Endothelial cell of umbilical vein (primary cell): ENCODE results near the gene KIF1B. TPM values are rescaled to one million over a fixed set of nuclear protein-coding genes. Genes with fewer than 3 reads are reported as not detected.

ENCODE experiments used
- BruUV-seq: library from RNA; stranded (reverse); fragments of 400-500 nt; replicated peaks from 2 replicates; lab custom pipeline; 2021; lab: Mats Ljungman, UMichigan
- CTCF ChIA-PET: fragments of 300-600, 350-600 bp; sonication (Branson Sonifier 250); formaldehyde crosslinking; loops from one replicate; lab custom pipeline; 2021; ENCODE audit warnings: antibody characterized with exemption, inconsistent platforms; lab: Charles Lee
- POLR2A ChIA-PET: fragments of 300-600, 350-600 bp; sonication (Branson Sonifier 250); formaldehyde crosslinking; loops from one replicate; lab custom pipeline; 2021; ENCODE audit warnings: antibody characterized with exemption, inconsistent platforms; lab: Charles Lee
- DNase-seq: peaks from one replicate; pipeline ENCODE4 v3.0.0-alpha.2; 2011; ENCODE audit warnings: low read depth, low spot score
- FAIRE-seq: peaks from 2 replicates; lab custom pipeline; 2011; peaks lifted over from hg19 to GRCh38; lab: Jason Lieb, UNC
- H2AFZ ChIP-seq: 2 replicates; pipeline ENCODE4 v1.6.0; 2012; ENCODE audit warnings: low read depth, low read length, control low read depth, inconsistent platforms
- H3K27ac ChIP-seq: 2 replicates; pipeline ENCODE4 v1.5.1; 2011; ENCODE audit warnings: low read depth, mild to moderate bottlenecking, control low read depth, low read length, moderate library complexity; ENCODE audit not compliant: insufficient read depth
- H3K27me3 ChIP-seq, 2 experiments: 2 replicates each; pipeline versions ENCODE4 v1.6.0 to v1.6.1; 2011; ENCODE audit warnings: low read length in 2 of 2, mixed read lengths in 1 of 2; ENCODE audit not compliant: control insufficient read depth in 2 of 2, insufficient read depth in 2 of 2
- H3K36me3 ChIP-seq, 2 experiments: 2 replicates in 1 of 2; 3 replicates in 1 of 2; pipeline ENCODE4 v1.5.1; 2011; ENCODE audit warnings: low read length in 2 of 2, mild to moderate bottlenecking in 1 of 2, moderate library complexity in 1 of 2; ENCODE audit not compliant: control insufficient read depth in 2 of 2, insufficient read depth in 2 of 2; ENCODE audit errors: extremely low read depth in 1 of 2
- H3K4me1 ChIP-seq: 3 replicates; pipeline ENCODE4 v1.5.1; 2011; ENCODE audit warnings: mild to moderate bottlenecking, low read length; ENCODE audit not compliant: control insufficient read depth, insufficient read depth; ENCODE audit errors: extremely low read depth
- H3K4me2 ChIP-seq: 2 replicates; pipeline ENCODE4 v1.6.1; 2011; ENCODE audit warnings: low read length, control low read depth, mixed read lengths; ENCODE audit not compliant: insufficient read depth
- H3K4me3 ChIP-seq, 3 experiments: fragments of 200-600 bp in 1 of 3; sonication (generic), shearing (Covaris generic) in 1 of 3; replicated peaks in 1 of 3; 2 replicates each; pipeline ENCODE4 v1.5.1; 2011 to 2016; ENCODE audit warnings: control low read depth in 3 of 3, low read length in 3 of 3, mild to moderate bottlenecking in 2 of 3, inconsistent platforms in 1 of 3, low read depth in 1 of 3, moderate library complexity in 1 of 3; ENCODE audit not compliant: insufficient read depth in 1 of 3
- H3K79me2 ChIP-seq: 2 replicates; pipeline ENCODE4 v1.6.0; 2012; ENCODE audit warnings: low read length, inconsistent platforms; ENCODE audit not compliant: control insufficient read depth, insufficient read depth
- H3K9ac ChIP-seq: replicated peaks from 2 replicates; pipeline ENCODE3; 2011; ENCODE audit warnings: low read length, control low read depth; ENCODE audit not compliant: insufficient read depth; ENCODE audit errors: extremely low read depth
- H3K9me1 ChIP-seq: replicated peaks from 3 replicates; pipeline ENCODE4 v1.6.0; 2011; ENCODE audit warnings: mild to moderate bottlenecking, low read length; ENCODE audit not compliant: control insufficient read depth, insufficient read depth; ENCODE audit errors: extremely low read depth
- H3K9me3 ChIP-seq: replicated peaks from 2 replicates; pipeline ENCODE4 v1.5.1; 2012; ENCODE audit warnings: low read length, inconsistent platforms; ENCODE audit not compliant: control insufficient read depth, insufficient read depth
- H4K20me1 ChIP-seq: replicated peaks from 2 replicates; pipeline ENCODE3; 2011; ENCODE audit warnings: mild to moderate bottlenecking, low read length; ENCODE audit not compliant: control insufficient read depth, insufficient read depth; ENCODE audit errors: extremely low read depth
- EZH2 ChIP-seq: IDR thresholded peaks from 2 replicates; pipeline ENCODE4 v1.6.1; 2012; ENCODE audit warnings: borderline replicate concordance, low read depth, mild to moderate bottlenecking, moderate library complexity, low read length, inconsistent platforms; ENCODE audit not compliant: severe bottlenecking
- FOS ChIP-seq: IDR thresholded peaks from 2 replicates; pipeline ENCODE4 v1.6.1; 2011; ENCODE audit warnings: mild to moderate bottlenecking, low read length, moderate library complexity, borderline replicate concordance; ENCODE audit not compliant: insufficient read depth
- GATA2 ChIP-seq: IDR thresholded peaks from 2 replicates; pipeline ENCODE4 v1.7.0; 2011; ENCODE audit warnings: low read depth, mild to moderate bottlenecking, moderate library complexity, mixed read lengths, low read length; ENCODE audit not compliant: insufficient read length, insufficient read depth
- JUN ChIP-seq: IDR thresholded peaks from 2 replicates; pipeline ENCODE4 v1.6.1; 2011; ENCODE audit warnings: borderline replicate concordance, low read depth; ENCODE audit not compliant: insufficient read length, insufficient read depth
- MYC ChIP-seq: IDR thresholded peaks from one replicate; pipeline ENCODE4 v1.6.1; 2011; ENCODE audit warnings: mild to moderate bottlenecking, low read depth, low read length
- POLR2A ChIP-seq: IDR thresholded peaks from 2 replicates; pipeline ENCODE4 v1.6.1; 2012; ENCODE audit warnings: low read depth, mild to moderate bottlenecking, control low read depth, low read length
- POLR2AphosphoS5 ChIP-seq: IDR thresholded peaks from 2 replicates; pipeline ENCODE4 v1.6.1; 2012; ENCODE audit warnings: low read depth, mild to moderate bottlenecking, control low read depth, low read length, moderate library complexity; ENCODE audit not compliant: insufficient read depth
- dilution Hi-C: fragments of 300-500 bp; cut with MboI; formaldehyde crosslinking; loops from one replicate; pipeline ENCODE4 v1.15.0; 2019; ENCODE audit warnings: low sequenced_read_pairs; ENCODE audit not compliant: extremely low pct_ligation_motif_present
- intact Hi-C: fragments of 100-400 bp; cut with micrococcal nuclease; formaldehyde crosslinking; loops from one replicate; pipeline ENCODE4 v1.10.0; 2022
- polyA plus RNA-seq, 4 experiments: library from polyadenylated mRNA; depleted of rRNA in 3 of 4; stranded (reverse) in 3 of 4; unstranded in 1 of 4; fragments of >200 nt; gene quantifications; 2 replicates each; pipeline versions ENCODE4 v1.2.1 to v1.2.3, GENCODE V29; 2011 to 2012; ENCODE audit warnings: missing spikeins in 1 of 4
- total RNA-seq: library from RNA; stranded (reverse); gene quantifications from 2 replicates; pipeline ENCODE4 v1.2.3, GENCODE V29; 2021
- TF ChIP-seq, protein P1 (sequence below): IDR thresholded peaks from 2 replicates; pipeline ENCODE4 v1.6.1; 2011; ENCODE audit not compliant: insufficient read depth, insufficient read length
- TF ChIP-seq, protein P2 (sequence below), 2 donors: IDR thresholded peaks; 1 replicate in 1 of 2; 2 replicates in 1 of 2; pipeline ENCODE4 v1.5.1; 2011; ENCODE audit warnings: low read length in 2 of 2, mild to moderate bottlenecking in 2 of 2, moderate library complexity in 2 of 2, control low read depth in 1 of 2, inconsistent platforms in 1 of 2, low read depth in 1 of 2; ENCODE audit not compliant: insufficient read depth in 1 of 2; ENCODE audit errors: extremely low read depth in 1 of 2

The KIF1B gene
- total and polyA plus RNA-seq, 2 donors (not counting 3 experiments of a cell fraction or from before 2014, with no cell fraction given), result 14.8 to 58.6 TPM

DNA sequence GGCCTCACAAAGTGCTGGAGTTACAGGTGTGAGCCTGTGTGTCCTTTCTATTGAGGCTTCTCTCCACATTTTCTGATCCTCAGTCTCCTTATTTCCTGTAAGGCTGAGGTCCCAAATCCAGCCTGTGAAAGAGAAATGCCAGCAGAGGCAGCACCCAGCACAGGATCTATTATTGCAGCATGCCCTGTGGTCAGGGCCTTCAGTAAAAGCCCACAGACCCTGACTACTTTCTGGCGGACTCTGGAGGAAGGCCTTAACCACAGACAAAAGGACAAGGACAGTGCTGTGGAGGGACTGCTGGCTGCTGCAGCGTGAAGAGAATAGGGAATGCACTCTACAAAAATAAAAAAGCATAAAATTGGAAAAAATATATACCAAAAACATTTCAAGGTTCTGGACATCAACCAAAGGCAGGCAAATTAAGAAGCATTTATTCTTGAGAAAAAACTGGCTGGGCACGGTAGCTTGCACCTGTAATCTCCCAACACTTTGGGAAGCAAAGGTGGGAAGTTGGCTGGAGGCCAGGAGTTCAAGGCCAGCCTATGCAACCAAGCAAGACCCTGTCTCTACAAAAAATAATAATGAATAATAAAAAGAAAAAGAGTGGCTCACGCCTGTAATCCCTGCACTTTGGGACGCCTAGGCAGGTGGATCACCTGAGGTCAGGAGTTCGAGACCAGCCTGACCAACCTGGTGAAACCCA, 179.1 kb downstream of the KIF1B start:
- H3K36me3 ChIP-seq, result no peaks in the 10 kb centered on the region
- no TSS peak for BruUV-seq
- POLR2A ChIA-PET, result no interaction called here
- no peak overlapping the region for H3K4me2 ChIP-seq
- no peaks in the 10 kb centered on the region for H4K20me1 ChIP-seq
- H3K27ac ChIP-seq, result no peak overlapping the region
- CTCF ChIA-PET, result no interaction called here
- TF ChIP-seq FOS (no peak), GATA2 (no peak), POLR2AphosphoS5 (no peak), EZH2 (no peak), MYC (no peak), JUN (no peak), POLR2A (no peak)
- TF ChIP-seq, protein P1, sequence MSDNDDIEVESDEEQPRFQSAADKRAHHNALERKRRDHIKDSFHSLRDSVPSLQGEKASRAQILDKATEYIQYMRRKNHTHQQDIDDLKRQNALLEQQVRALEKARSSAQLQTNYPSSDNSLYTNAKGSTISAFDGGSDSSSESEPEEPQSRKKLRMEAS, result no peak
- TF ChIP-seq, protein P2, sequence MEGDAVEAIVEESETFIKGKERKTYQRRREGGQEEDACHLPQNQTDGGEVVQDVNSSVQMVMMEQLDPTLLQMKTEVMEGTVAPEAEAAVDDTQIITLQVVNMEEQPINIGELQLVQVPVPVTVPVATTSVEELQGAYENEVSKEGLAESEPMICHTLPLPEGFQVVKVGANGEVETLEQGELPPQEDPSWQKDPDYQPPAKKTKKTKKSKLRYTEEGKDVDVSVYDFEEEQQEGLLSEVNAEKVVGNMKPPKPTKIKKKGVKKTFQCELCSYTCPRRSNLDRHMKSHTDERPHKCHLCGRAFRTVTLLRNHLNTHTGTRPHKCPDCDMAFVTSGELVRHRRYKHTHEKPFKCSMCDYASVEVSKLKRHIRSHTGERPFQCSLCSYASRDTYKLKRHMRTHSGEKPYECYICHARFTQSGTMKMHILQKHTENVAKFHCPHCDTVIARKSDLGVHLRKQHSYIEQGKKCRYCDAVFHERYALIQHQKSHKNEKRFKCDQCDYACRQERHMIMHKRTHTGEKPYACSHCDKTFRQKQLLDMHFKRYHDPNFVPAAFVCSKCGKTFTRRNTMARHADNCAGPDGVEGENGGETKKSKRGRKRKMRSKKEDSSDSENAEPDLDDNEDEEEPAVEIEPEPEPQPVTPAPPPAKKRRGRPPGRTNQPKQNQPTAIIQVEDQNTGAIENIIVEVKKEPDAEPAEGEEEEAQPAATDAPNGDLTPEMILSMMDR (IDR thresholded peaks at IDR 0.05; ENCODE audit: extremely low read depth in 1 of 2, insufficient read depth in 1 of 2, low read depth in 1 of 2, low read length in 2 of 2), result no peak
- H3K4me3 ChIP-seq, result no peak overlapping the region
- intact Hi-C loops (no loop called here), dilution Hi-C loops (no loop called here)
- no peaks in the 10 kb centered on the region for H3K79me2 ChIP-seq
- H3K9me3 ChIP-seq, result no peaks in the 10 kb centered on the region
- DNase-seq (no peak), FAIRE-seq (no peak)
- H2AFZ ChIP-seq, result no peak overlapping the region
- H3K27me3 ChIP-seq, result no peaks in the 10 kb centered on the region
- H3K9me1 ChIP-seq, result no peaks in the 10 kb centered on the region
- no peak overlapping the region for H3K9ac ChIP-seq
- peaks cover 12% of the 10 kb centered on the region for H3K4me1 ChIP-seq
